ENCODE results near the gene SLC30A5. TPM values are rescaled to one million over a fixed set of nuclear protein-coding genes. Genes with fewer than 3 reads are reported as not detected.

The SLC30A5 gene
- total and polyA plus RNA-seq, 2 of the 13 experiments (the other 11 are each of a cell fraction or from before 2014, with no cell fraction given) = 46.0 to 53.6 TPM

- TF ChIP-seq ZNF747 (CRISPR knock-in tag; IDR thresholded peaks at IDR 0.05; ENCODE audit: borderline replicate concordance) = peak; percentile 70; the same call in 1 of the 2 replicates
- no peak; the same call in 1 of the 2 replicates for TF ChIP-seq CBX5 (CRISPR knock-in tag; IDR thresholded peaks at IDR 0.05; ENCODE audit: borderline replicate concordance)
- TF ChIP-seq ZNF12 (CRISPR knock-in tag; IDR thresholded peaks at IDR 0.05) = no peak
- TF ChIP-seq, protein P1, sequence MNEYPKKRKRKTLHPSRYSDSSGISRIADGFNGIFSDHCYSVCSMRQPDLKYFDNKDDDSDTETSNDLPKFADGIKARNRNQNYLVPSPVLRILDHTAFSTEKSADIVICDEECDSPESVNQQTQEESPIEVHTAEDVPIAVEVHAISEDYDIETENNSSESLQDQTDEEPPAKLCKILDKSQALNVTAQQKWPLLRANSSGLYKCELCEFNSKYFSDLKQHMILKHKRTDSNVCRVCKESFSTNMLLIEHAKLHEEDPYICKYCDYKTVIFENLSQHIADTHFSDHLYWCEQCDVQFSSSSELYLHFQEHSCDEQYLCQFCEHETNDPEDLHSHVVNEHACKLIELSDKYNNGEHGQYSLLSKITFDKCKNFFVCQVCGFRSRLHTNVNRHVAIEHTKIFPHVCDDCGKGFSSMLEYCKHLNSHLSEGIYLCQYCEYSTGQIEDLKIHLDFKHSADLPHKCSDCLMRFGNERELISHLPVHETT (CRISPR knock-in tag; conservative IDR thresholded peaks at IDR 0.05) = peak; percentile 94
- TF ChIP-seq, protein P2, sequence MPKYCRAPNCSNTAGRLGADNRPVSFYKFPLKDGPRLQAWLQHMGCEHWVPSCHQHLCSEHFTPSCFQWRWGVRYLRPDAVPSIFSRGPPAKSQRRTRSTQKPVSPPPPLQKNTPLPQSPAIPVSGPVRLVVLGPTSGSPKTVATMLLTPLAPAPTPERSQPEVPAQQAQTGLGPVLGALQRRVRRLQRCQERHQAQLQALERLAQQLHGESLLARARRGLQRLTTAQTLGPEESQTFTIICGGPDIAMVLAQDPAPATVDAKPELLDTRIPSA (CRISPR knock-in tag; IDR thresholded peaks at IDR 0.05; ENCODE audit: borderline replicate concordance) = peak; percentile 7; the same call in 1 of the 2 replicates
- TF ChIP-seq TBX2 (CRISPR knock-in tag; IDR thresholded peaks at IDR 0.05; ENCODE audit: borderline replicate concordance) = peak; percentile 77; the same call in 1 of the 2 replicates
- peak; percentile 88; the same call in 1 of the 2 replicates for TF ChIP-seq ZFP41 (CRISPR knock-in tag; IDR thresholded peaks at IDR 0.05; ENCODE audit: borderline replicate concordance)
- no peak for TF ChIP-seq TSC22D2 (CRISPR knock-in tag; IDR thresholded peaks at IDR 0.05; ENCODE audit: borderline replicate concordance)
- TF ChIP-seq HDAC1 (CRISPR knock-in tag; IDR thresholded peaks at IDR 0.05) = peak; percentile 98
- TF ChIP-seq HOXA5 (CRISPR knock-in tag; IDR thresholded peaks at IDR 0.05) = peak; percentile 74
- TF ChIP-seq SRSF4 (IDR thresholded peaks at IDR 0.05; ENCODE audit: low read depth, low read length, poor library complexity, severe bottlenecking) = no peak
- TF ChIP-seq ZNF782 (CRISPR knock-in tag; IDR thresholded peaks at IDR 0.05; ENCODE audit: borderline replicate concordance) = peak; percentile 66
- TF ChIP-seq FOSL2 (CRISPR knock-in tag; IDR thresholded peaks at IDR 0.05) = peak; percentile 72
- TF ChIP-seq MAX (IDR thresholded peaks at IDR 0.05) = peak; percentile 95
- no peak for TF ChIP-seq HOXA9 (CRISPR knock-in tag; IDR thresholded peaks at IDR 0.05; ENCODE audit: borderline replicate concordance)
- TF ChIP-seq FOXO1 (CRISPR knock-in tag; IDR thresholded peaks at IDR 0.05) = peak; percentile 40; the same call in 1 of the 2 replicates
- TF ChIP-seq ZNF256 (CRISPR knock-in tag; conservative IDR thresholded peaks at IDR 0.05) = no peak
- peak; percentile 90; the same call in 1 of the 2 replicates for TF ChIP-seq ARNT2 (CRISPR knock-in tag; IDR thresholded peaks at IDR 0.05; ENCODE audit: low read depth)
- TF ChIP-seq PITX1 (CRISPR knock-in tag; IDR thresholded peaks at IDR 0.05) = no peak; the same call in 1 of the 2 replicates
- TF ChIP-seq CCDC6 (CRISPR knock-in tag; IDR thresholded peaks at IDR 0.05) = no peak
- TF ChIP-seq HBP1 (CRISPR knock-in tag; IDR thresholded peaks at IDR 0.05; ENCODE audit: low read depth) = no peak; the same call in 1 of the 2 replicates
- no peak; the same call in 1 of the 2 replicates for TF ChIP-seq SIN3B (IDR thresholded peaks at IDR 0.05; ENCODE audit: low read length)
- TF ChIP-seq THAP9 (CRISPR knock-in tag; IDR thresholded peaks at IDR 0.05; ENCODE audit: borderline replicate concordance) = peak; percentile 44; the same call in 1 of the 2 replicates
Measured at GRCh38 chr5:69093771-69094482, at the start of gene SLC30A5 (continued).
